Placental epithelial cell (primary cell): ENCODE measurements around the gene TRPM2. TPM values are rescaled to one million over a fixed set of nuclear protein-coding genes. Genes with fewer than 3 reads are reported as not detected.

ENCODE experiments used
- small RNA-seq: library from RNA; depleted of rRNA; stranded (forward); fragments of <200 nt; gene quantifications from one replicate; pipeline ENCODE3, GENCODE V24; 2012
- total RNA-seq: library from RNA; depleted of rRNA; stranded (reverse); fragments of >200 nt; gene quantifications from 2 replicates; pipeline ENCODE4 v1.2.3, GENCODE V29; 2012

Gene TRPM2
- total RNA-seq, result 0.11 TPM in 1 of 2 replicates, not detected in the other

GRCh38 chr21:44353191-44353970, at the start of gene TRPM2:
TSS of gene TRPM2 (plus strand) at chr21:44353621. CDS start at chr21:44353701, 80 bp downstream.

GRCh38 chr21:44338971-44339910, 14.2 kb upstream of the TRPM2 start, which contains the start of gene CFAP410:
TSS of gene CFAP410 (minus strand) at chr21:44339390. CDS start at chr21:44339194, 196 bp downstream.

GRCh38 chr21:44454747-44455523, 101.5 kb downstream of the TRPM2 start, which contains the start of gene LRRC3:
TSS of gene LRRC3 (plus strand) at chr21:44455510. CDS start at chr21:44456645, 1,135 bp downstream.

Small RNA genes lying within 50 kb of the gene (small RNA-seq; reads per million reads assigned to genes)
- gene RF00285, result not detected

Other genes with a start within 250 kb of the TRPM2 start
- gene PWP2, start 246.2 kb upstream of the TRPM2 start, total RNA-seq, result 5.9 and 27.0 TPM in 2 replicates
- 19.2 and 39.0 TPM in 2 replicates for gene GATD3, start 219.9 kb upstream of the TRPM2 start, total RNA-seq
- gene ICOSLG, start 112.7 kb upstream of the TRPM2 start, total RNA-seq, result 0.43 and 0.79 TPM in 2 replicates
- not detected in 2 replicates for gene DNMT3L, start 91.7 kb upstream of the TRPM2 start, total RNA-seq
- not detected in 2 replicates for gene AIRE, start 67.7 kb upstream of the TRPM2 start, total RNA-seq
- 139 and 152 TPM in 2 replicates for gene PFKL, start 53.6 kb upstream of the TRPM2 start, total RNA-seq
- gene CFAP410, start 14.2 kb upstream of the TRPM2 start, total RNA-seq, result 22.4 and 26.4 TPM in 2 replicates
- 1.1 and 1.2 TPM in 2 replicates for gene LRRC3, start 101.9 kb downstream of the TRPM2 start, total RNA-seq
- gene KRTAP10-1, start 186.6 kb downstream of the TRPM2 start, total RNA-seq, result not detected in 2 replicates
- not detected in 2 replicates for gene KRTAP10-2, start 197.9 kb downstream of the TRPM2 start, total RNA-seq
- gene KRTAP10-3, start 205.2 kb downstream of the TRPM2 start, total RNA-seq, result not detected in 2 replicates
- gene KRTAP10-4, start 220.1 kb downstream of the TRPM2 start, total RNA-seq, result not detected in 2 replicates
- gene KRTAP10-5, start 227.0 kb downstream of the TRPM2 start, total RNA-seq, result not detected in 2 replicates
- gene KRTAP10-6, start 238.9 kb downstream of the TRPM2 start, total RNA-seq, result not detected in 2 replicates
- gene KRTAP10-7, start 247.0 kb downstream of the TRPM2 start, total RNA-seq, result not detected in 2 replicates